Astrocyte of the hippocampus (primary cell): ENCODE data around the gene GH2.
"Not testable (repeated sequence)": the region's sequence is repeated elsewhere in the genome, so short reads cannot be mapped to it uniquely, and the experiment has no call there.

Experiments used
- DNase-seq: peaks from one replicate; pipeline ENCODE4 v3.0.0; 2011; ENCODE audit warnings: low read depth, low spot score

GH2 gene

GRCh38 chr17:63881935-63882601, at the start of gene GH2:
Gene GH2, minus strand, starts transcription at chr17:63881944. Its CDS starts 143 bp downstream, at chr17:63881801.
- peak; percentile 65 for DNase-seq

- no peak for DNase-seq
Observed at GRCh38 chr17:63930951-63931575, 49.3 kb upstream of the GH2 start.

- DNase-seq: no peak
Observed at GRCh38 chr17:63929860-63930766, 48.4 kb upstream of the GH2 start.

- DNase-seq: no peak
Observed at GRCh38 chr17:63928966-63929695, 47.4 kb upstream of the GH2 start.

GRCh38 chr17:63928172-63928666, 46.5 kb upstream of the GH2 start:
- no peak for DNase-seq

GRCh38 chr17:63927464-63928171, 45.9 kb upstream of the GH2 start:
- no peak for DNase-seq

- DNase-seq: no peak
Observed at GRCh38 chr17:63926164-63926563, 44.4 kb upstream of the GH2 start.

DNA sequence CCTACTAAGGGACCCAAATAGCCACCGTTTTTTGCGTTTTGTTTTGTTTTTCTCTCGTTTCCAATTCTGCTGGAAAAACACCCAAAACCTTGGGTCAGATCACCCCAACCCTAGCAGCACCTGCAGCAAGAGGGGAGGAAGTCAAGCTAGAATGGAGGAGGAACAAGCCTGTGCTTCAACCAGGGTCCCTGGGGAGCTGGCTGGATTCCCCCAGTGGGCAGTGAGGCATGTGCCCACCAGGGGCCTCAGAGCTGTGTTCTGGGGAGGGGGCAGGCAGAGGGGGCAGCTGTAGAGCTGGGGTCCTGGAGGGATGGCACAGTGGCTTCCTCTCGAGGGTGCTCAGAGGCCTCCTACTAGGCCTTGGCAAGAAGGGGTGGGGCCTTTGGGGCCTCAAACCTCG, 43.9 kb upstream of the GH2 start:
- DNase-seq: no peak

- DNase-seq: not testable (repeated sequence)
Observed at GRCh38 chr17:63922402-63922801, 40.7 kb upstream of the GH2 start.

DNA sequence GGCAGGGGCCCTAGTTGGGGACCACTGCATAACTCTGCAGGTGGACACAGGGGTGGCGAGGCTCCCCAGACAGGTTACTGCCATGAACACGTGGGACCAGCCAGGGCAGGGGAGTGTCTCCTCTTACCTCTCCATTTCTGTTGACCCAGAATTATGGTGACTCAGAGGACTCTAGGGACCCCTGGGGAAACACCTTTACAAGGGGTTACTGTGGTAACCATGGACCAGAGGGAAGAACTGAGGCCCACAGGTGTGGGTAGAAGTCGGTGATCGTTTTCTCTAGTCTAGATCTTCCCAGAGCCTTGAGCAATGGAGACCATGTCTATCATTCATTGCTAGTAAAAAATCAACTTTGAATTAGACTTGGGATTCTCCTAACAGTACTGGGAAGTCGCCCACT, 39.0 kb upstream of the GH2 start:
- not testable (repeated sequence) for DNase-seq

GRCh38 chr17:63920050-63920449, 38.3 kb upstream of the GH2 start:
- DNase-seq: not testable (repeated sequence)

GRCh38 chr17:63919311-63919723, 37.6 kb upstream of the GH2 start:
- DNase-seq: peak; percentile 75

DNA sequence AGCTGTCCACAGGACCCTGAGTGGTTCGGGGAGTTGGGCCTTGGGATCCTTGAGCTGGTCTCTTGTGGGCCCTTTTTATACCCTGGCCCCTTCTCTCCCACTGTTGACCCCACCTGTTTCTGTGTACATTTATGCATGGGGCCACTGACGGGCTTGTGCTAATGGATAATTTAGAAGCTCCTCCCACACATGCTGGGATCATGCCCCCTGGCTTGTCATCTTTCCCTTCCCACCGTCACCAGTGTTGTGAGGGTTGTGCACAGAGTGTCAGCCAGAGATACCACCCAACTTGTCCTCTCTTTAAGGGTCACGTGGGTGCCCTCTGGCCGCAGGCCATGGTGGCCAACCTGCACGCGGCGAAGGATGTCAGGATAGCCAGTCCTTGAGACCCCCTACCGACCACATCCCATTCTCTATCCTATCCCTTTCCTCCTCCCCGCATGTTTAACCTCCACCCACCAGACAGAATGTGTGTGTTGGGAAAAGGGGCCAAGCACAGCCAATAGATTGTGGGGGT, 37.1 kb upstream of the GH2 start, which contains the start of gene GH1:
Gene GH1 (minus strand): TSS at position 51 of the 517 bp plus-strand sequence. CDS start 63 bp downstream, outside the sequence.
- not testable (repeated sequence) for DNase-seq

DNA sequence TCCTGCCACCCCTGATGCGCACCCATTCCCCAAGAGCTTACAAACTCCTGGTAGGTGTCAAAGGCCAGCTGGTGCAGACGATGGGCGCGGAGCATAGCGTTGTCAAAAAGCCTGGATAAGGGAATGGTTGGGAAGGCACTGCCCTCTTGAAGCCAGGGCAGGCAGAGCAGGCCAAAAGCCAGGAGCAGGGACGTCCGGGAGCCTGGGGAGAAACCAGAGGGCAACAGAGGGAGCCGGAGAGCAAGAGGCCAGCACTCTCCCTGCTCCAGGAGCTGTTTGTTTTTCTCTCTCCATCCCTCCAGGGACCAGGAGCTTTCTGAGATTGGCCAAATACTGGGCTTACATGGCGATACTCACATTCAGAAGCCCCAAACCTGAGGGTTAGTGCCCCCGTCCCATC, 36.6 kb upstream of the GH2 start:
- DNase-seq: no peak

DNA sequence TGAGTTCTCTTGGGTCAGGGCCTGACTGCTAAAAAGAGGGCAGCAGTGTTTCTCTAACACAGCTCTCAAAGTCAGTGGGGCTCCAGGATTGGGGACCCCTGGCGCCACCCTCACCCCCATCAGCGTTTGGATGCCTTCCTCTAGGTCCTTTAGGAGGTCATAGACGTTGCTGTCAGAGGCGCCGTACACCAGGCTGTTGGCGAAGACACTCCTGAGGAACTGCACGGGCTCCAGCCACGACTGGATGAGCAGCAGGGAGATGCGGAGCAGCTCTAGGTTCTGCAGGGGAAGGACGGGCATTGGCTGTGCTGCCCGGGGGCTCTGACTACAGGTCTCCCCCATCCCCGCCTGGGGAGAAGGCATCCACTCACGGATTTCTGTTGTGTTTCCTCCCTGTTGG, 35.9 kb upstream of the GH2 start:
- no peak for DNase-seq

DNA sequence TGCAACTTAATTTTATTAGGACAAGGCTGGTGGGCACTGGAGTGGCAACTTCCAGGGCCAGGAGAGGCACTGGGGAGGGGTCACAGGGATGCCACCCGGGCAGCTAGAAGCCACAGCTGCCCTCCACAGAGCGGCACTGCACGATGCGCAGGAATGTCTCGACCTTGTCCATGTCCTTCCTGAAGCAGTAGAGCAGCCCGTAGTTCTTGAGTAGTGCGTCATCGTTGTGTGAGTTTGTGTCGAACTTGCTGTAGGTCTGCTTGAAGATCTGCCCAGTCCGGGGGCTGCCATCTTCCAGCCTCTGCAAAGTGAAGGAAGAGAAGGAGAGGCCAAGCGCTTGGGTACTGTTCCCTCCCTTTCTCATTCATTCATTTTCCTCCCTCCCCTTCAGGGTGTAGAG, 35.5 kb upstream of the GH2 start:
- not testable (repeated sequence) for DNase-seq

GRCh38 chr17:63916566-63917185, 34.9 kb upstream of the GH2 start:
- DNase-seq: no peak

DNA sequence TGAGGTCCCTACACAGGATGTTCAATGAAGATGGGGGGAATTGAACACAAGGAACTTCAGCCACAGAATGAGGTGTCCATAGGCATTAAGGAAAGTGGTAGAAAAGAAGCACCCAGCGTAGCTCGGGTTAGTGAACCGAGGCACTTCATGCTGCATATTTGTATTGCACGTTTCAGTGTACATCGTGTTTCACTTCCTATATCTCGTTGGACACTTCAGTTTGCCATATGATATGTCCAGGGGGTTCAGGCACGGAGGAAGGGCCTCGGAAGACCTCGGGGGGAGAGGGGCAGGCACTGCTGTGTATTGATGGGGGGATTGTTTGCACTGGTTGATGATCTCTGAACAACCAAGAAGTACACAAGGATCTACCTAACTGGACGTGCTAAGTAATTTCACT, 34.0 kb upstream of the GH2 start:
- DNase-seq: not testable (repeated sequence)

- no peak for DNase-seq
Observed at GRCh38 chr17:63914471-63914870, 32.7 kb upstream of the GH2 start.

- peak; percentile 46 for DNase-seq
Observed at GRCh38 chr17:63911657-63912100, 29.9 kb upstream of the GH2 start.
